OCI-LY3 (cell line): ENCODE data around the gene LDB3.

Source experiments
- EZH2phosphoT487 ChIP-seq: fragments of 200-600 bp; shearing (Covaris generic); IDR thresholded peaks from 2 replicates; pipeline ENCODE4 v1.6.1; 2018; ENCODE audit warnings: antibody characterized with exemption, mixed run types, low read depth
- TF ChIP-seq, protein P1 (sequence below): fragments of 200-600, 300-600 bp; sonication (generic); IDR thresholded peaks from 2 replicates; pipeline ENCODE4 v1.5.1; 2014; ENCODE audit warnings: antibody characterized with exemption, low read length, low read depth

GRCh38 chr10:86718556-86718955 lies 50.2 kb downstream of the LDB3 start:
- TF ChIP-seq, protein P1, sequence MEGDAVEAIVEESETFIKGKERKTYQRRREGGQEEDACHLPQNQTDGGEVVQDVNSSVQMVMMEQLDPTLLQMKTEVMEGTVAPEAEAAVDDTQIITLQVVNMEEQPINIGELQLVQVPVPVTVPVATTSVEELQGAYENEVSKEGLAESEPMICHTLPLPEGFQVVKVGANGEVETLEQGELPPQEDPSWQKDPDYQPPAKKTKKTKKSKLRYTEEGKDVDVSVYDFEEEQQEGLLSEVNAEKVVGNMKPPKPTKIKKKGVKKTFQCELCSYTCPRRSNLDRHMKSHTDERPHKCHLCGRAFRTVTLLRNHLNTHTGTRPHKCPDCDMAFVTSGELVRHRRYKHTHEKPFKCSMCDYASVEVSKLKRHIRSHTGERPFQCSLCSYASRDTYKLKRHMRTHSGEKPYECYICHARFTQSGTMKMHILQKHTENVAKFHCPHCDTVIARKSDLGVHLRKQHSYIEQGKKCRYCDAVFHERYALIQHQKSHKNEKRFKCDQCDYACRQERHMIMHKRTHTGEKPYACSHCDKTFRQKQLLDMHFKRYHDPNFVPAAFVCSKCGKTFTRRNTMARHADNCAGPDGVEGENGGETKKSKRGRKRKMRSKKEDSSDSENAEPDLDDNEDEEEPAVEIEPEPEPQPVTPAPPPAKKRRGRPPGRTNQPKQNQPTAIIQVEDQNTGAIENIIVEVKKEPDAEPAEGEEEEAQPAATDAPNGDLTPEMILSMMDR, result no peak
- no peak for TF ChIP-seq EZH2phosphoT487
